ENCODE results near the gene OR6C65. TPM values are rescaled to one million over a fixed set of nuclear protein-coding genes. Genes with fewer than 3 reads are reported as not detected.
"Not testable (repeated sequence)": the region's sequence is repeated elsewhere in the genome, so short reads cannot be mapped to it uniquely, and the experiment has no call there.

OR6C65 gene
- total and polyA plus RNA-seq, 4 donors = not detected

DNA sequence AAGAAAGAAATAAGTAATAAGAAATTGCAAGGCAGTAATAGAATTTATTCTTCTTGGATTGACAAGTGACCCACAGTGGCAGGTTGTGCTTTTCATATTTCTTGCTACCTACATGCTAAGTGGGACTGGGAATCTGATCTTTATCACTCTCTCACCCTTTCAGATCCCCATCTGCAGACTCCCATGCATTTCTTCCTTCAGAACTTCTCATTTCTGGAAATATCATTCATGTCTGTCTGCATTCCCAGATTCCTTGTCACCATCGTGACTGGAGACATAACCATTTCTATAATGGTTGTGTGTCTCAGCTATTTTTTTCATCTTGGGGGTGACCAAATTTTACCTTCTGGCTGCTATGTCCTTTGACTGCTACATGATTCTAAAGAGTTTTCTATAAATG lies 4.0 kb upstream of the OR6C65 start:
- no peak for ATAC-seq (ENCODE audit: insufficient read depth, low FRiP score)
- Histone ChIP-seq H3K27ac (ENCODE audit: low read depth in 1 of 2, low read length in 1 of 2) (no peak overlapping the region), H3K9ac (ENCODE audit: insufficient read depth in 1 of 2, low read length in 2 of 2) (no peak overlapping the region), H3K4me1 (ENCODE audit: control insufficient read depth in 5 of 5, insufficient read depth in 5 of 5, low read length in 5 of 5) (no peaks in the 10 kb centered on the region), H3K36me3 (ENCODE audit: control insufficient read depth in 4 of 4, insufficient read depth in 4 of 4, low read length in 4 of 4) (no peaks in the 10 kb centered on the region), H3K9me3 (ENCODE audit: control insufficient read depth in 4 of 4, insufficient read depth in 3 of 4, low read length in 3 of 4) (peaks cover 0 to 4% (median 0%) of the 10 kb centered on the region in 4 donors), H3K4me3 (no peak overlapping the region), H3K27me3 (ENCODE audit: control insufficient read depth in 3 of 3, insufficient read depth in 3 of 3, low read length in 2 of 3) (peaks cover 0 to 2% (median 0%) of the 10 kb centered on the region in 3 donors)
- no peak for DNase-seq
- TF ChIP-seq, protein P1, sequence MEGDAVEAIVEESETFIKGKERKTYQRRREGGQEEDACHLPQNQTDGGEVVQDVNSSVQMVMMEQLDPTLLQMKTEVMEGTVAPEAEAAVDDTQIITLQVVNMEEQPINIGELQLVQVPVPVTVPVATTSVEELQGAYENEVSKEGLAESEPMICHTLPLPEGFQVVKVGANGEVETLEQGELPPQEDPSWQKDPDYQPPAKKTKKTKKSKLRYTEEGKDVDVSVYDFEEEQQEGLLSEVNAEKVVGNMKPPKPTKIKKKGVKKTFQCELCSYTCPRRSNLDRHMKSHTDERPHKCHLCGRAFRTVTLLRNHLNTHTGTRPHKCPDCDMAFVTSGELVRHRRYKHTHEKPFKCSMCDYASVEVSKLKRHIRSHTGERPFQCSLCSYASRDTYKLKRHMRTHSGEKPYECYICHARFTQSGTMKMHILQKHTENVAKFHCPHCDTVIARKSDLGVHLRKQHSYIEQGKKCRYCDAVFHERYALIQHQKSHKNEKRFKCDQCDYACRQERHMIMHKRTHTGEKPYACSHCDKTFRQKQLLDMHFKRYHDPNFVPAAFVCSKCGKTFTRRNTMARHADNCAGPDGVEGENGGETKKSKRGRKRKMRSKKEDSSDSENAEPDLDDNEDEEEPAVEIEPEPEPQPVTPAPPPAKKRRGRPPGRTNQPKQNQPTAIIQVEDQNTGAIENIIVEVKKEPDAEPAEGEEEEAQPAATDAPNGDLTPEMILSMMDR (IDR thresholded peaks at IDR 0.05; ENCODE audit: control extremely low read depth, extremely low read depth) = no peak
- 85 to 88% methylated on average over 1 of the region's 1 CpG for WGBS, 2 donors

DNA sequence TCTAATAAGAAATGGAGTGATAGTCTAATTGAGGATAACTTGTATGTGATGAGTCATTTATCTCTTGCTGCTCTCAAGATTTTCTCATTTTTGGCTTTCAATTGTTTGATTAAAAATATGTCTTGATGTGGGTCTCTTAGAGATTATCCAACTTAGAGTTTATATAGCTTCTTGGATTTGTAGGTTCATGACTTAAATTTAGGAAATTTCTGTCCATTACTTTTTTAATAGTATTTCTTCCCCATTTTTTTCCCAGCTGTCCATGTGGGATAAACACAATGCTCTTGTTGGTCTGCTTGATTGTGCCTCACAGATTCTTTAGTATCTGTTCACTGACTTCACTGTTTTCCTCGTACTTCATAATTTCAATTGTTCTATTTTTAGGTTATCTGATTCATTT lies 7.5 kb downstream of the OR6C65 start:
- TF ChIP-seq, protein P1 (IDR thresholded peaks at IDR 0.05; ENCODE audit: control extremely low read depth, extremely low read depth) = no peak
- Histone ChIP-seq H3K27me3 (ENCODE audit: control insufficient read depth in 3 of 3, insufficient read depth in 3 of 3, low read length in 2 of 3) (no peaks in the 10 kb centered on the region), H3K27ac (ENCODE audit: low read depth in 1 of 2, low read length in 1 of 2) (no peak overlapping the region), H3K36me3 (ENCODE audit: control insufficient read depth in 4 of 4, insufficient read depth in 4 of 4, low read length in 4 of 4) (no peaks in the 10 kb centered on the region), H3K9ac (ENCODE audit: insufficient read depth in 1 of 2, low read length in 2 of 2) (no peak overlapping the region), H3K9me3 (ENCODE audit: control insufficient read depth in 4 of 4, insufficient read depth in 3 of 4, low read length in 3 of 4) (no peaks in the 10 kb centered on the region), H3K4me1 (ENCODE audit: control insufficient read depth in 5 of 5, insufficient read depth in 5 of 5, low read length in 5 of 5) (no peaks in the 10 kb centered on the region), H3K4me3 (no peak overlapping the region)
- ATAC-seq (ENCODE audit: insufficient read depth, low FRiP score) = no peak
- DNase-seq = no peak
- 73 to 78% methylated on average over 1 of the region's 1 CpG for WGBS, 2 donors

DNA sequence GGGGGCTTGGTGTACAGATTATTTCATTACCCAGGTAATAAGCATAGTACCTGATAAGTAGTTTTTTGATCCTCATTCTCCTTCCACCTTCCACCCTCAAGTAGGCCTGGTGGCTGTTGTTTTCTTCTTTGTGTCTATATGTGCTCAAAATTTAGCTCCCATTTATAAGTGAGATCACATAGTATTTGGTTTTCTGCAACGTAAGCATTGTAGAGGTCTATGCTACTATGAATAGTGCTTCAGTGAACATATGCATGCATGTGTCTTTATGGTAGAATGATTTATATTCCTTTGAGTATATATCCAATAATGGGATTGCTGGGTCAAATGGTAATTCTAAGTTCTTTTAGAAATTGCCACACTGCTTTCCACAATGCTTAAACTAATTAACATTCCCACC lies 8.8 kb downstream of the OR6C65 start:
- not testable (repeated sequence) for DNase-seq; H3K36me3 ChIP-seq (ENCODE audit: control insufficient read depth in 4 of 4, insufficient read depth in 4 of 4, low read length in 4 of 4); H3K9ac ChIP-seq (ENCODE audit: insufficient read depth in 1 of 2, low read length in 2 of 2); H3K4me3 ChIP-seq; ATAC-seq (ENCODE audit: insufficient read depth, low FRiP score); H3K27me3 ChIP-seq (ENCODE audit: control insufficient read depth in 3 of 3, insufficient read depth in 3 of 3, low read length in 2 of 3); H3K4me1 ChIP-seq (ENCODE audit: control insufficient read depth in 5 of 5, insufficient read depth in 5 of 5, low read length in 5 of 5); H3K27ac ChIP-seq (ENCODE audit: low read depth in 1 of 2, low read length in 1 of 2); H3K9me3 ChIP-seq (ENCODE audit: control insufficient read depth in 4 of 4, insufficient read depth in 3 of 4, low read length in 3 of 4)
- WGBS, 2 donors = 91 to 97% methylated on average over 1 of the region's 1 CpG

DNA sequence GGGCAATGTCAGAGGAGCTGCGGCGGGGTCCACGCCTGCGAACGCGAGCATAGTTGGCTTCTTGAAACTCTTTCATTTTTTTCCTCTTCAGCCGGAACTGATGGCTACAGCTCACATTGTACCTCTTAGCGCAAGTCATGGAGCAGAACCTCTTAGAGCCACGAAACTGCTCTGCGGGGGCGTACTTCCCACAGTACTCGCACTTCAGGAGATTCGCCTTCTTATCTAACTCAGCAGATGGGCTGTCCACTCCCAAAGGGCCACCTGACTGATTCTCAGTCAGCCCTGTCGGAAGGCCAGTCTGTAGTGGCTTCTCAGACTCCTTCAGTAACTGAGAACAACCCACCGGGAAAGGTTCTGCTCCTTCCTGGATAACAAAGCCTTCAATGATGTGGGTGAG lies 11.8 kb downstream of the OR6C65 start:
- not testable (repeated sequence) for DNase-seq
- 95% methylated on average over 15 of the region's 15 CpGs for WGBS, 2 donors

DNA sequence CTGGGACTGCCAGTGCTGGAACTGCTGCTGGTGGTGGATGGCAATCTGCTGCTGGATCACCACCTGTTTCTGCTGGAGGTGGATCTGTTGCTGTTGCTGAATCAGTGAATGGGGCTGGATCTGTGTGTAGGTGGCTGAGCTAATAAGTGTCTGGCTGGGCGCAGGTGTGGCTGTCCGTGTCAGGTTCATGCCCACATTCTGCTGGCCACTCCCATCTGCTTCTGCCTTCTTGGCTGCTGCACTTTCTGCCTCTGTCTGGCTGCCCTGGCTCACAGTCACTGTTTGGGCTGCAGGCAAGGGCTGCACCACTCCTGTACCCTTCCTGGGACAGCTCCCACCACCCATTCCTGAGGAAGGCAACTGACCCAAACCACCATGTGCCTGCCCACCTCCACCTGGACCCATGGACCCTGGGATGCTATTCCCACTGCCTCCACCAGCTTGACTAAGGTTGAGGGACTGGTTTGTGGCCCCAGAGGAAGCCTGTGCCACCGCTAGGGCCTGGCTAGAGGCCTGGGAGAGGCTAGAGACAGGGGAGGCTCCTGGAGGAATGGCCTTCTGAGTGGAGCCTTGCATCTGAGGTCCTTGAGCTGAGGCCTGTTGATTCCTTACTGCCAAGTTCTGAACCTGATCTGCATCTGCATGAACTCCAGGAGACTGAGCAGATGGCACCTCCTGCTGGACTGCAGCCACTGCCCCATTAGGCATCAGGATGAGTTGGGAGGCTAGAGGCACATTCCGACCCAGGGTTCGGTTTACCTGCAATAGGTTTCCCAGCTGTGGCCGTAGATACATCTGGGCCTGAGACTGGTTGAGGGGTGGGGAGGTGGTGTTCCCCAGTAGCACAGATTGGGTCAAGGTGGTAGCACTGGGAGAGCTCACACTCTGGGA lies 13.4 kb downstream of the OR6C65 start:
- not testable (repeated sequence) for H3K36me3 ChIP-seq (ENCODE audit: control insufficient read depth in 4 of 4, insufficient read depth in 4 of 4, low read length in 4 of 4); DNase-seq; H3K27me3 ChIP-seq (ENCODE audit: control insufficient read depth in 3 of 3, insufficient read depth in 3 of 3, low read length in 2 of 3); H3K4me1 ChIP-seq (ENCODE audit: control insufficient read depth in 5 of 5, insufficient read depth in 5 of 5, low read length in 5 of 5); ATAC-seq (ENCODE audit: insufficient read depth, low FRiP score); H3K4me3 ChIP-seq; H3K27ac ChIP-seq (ENCODE audit: low read depth in 1 of 2, low read length in 1 of 2); H3K9ac ChIP-seq (ENCODE audit: insufficient read depth in 1 of 2, low read length in 2 of 2); H3K9me3 ChIP-seq (ENCODE audit: control insufficient read depth in 4 of 4, insufficient read depth in 3 of 4, low read length in 3 of 4)
- 86 to 87% methylated on average over 5 of the region's 6 CpGs for WGBS, 2 donors

More for the DNA sequence above, 11.8 kb downstream of the OR6C65 start:
- not testable (repeated sequence) for H3K36me3 ChIP-seq (ENCODE audit: control insufficient read depth in 4 of 4, insufficient read depth in 4 of 4, low read length in 4 of 4); H3K9me3 ChIP-seq (ENCODE audit: control insufficient read depth in 4 of 4, insufficient read depth in 3 of 4, low read length in 3 of 4); H3K4me1 ChIP-seq (ENCODE audit: control insufficient read depth in 5 of 5, insufficient read depth in 5 of 5, low read length in 5 of 5); H3K9ac ChIP-seq (ENCODE audit: insufficient read depth in 1 of 2, low read length in 2 of 2); H3K27me3 ChIP-seq (ENCODE audit: control insufficient read depth in 3 of 3, insufficient read depth in 3 of 3, low read length in 2 of 3); H3K27ac ChIP-seq (ENCODE audit: low read depth in 1 of 2, low read length in 1 of 2); H3K4me3 ChIP-seq; ATAC-seq (ENCODE audit: insufficient read depth, low FRiP score)

DNA sequence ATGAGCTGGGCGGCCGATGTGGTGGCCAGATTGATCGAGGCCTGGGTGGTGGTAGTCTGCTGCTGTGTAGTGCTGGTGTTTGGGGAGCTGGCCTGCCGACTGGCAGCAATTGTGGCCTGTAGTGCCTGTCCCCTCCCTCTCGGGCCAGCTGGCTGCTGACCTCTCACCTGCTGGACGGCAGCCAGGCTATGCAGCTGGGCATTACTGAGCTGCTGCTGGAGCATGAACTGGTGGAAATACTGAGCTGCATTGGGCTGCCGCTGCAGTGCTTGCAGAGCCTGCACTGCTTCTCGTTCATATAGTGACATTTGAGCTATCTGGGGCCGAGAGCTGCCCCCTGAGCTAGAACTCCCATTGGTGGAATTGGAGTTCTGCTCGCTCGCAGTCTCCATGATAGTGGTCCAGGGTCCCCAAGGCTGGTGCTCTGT lies 14.1 kb downstream of the OR6C65 start:
- WGBS, 2 donors = 57 to 70% methylated on average over 10 to 11 of the region's 11 CpGs
- not testable (repeated sequence) for H3K36me3 ChIP-seq (ENCODE audit: control insufficient read depth in 4 of 4, insufficient read depth in 4 of 4, low read length in 4 of 4); H3K4me3 ChIP-seq; H3K9ac ChIP-seq (ENCODE audit: insufficient read depth in 1 of 2, low read length in 2 of 2); H3K4me1 ChIP-seq (ENCODE audit: control insufficient read depth in 5 of 5, insufficient read depth in 5 of 5, low read length in 5 of 5); H3K27me3 ChIP-seq (ENCODE audit: control insufficient read depth in 3 of 3, insufficient read depth in 3 of 3, low read length in 2 of 3); H3K9me3 ChIP-seq (ENCODE audit: control insufficient read depth in 4 of 4, insufficient read depth in 3 of 4, low read length in 3 of 4); H3K27ac ChIP-seq (ENCODE audit: low read depth in 1 of 2, low read length in 1 of 2)
- DNase-seq = peak in 2 of 3 donors; percentile 8 to 20
- peak; percentile 27 for ATAC-seq (ENCODE audit: insufficient read depth, low FRiP score)

DNA sequence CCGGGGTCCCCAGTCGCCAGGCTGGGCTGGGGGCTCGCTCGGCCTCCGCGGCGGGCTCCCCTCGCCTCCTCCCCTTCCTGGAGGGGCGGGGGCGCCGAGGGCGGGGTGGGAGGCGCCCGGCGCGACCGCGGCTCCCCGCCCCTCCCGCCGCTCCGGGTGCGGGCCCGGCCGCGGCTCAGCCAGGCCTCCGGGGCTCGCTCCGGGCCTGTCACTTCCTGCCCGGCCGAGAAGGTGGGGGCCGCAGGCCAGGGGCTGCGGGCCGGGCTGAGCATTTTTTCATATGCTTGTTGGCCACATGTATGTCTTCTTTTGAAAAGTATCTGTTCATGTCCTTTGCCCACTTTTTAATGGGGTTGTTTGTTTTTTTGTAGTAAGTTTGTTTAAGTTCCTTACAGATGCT lies 14.6 kb downstream of the OR6C65 start:
- H3K9me3 ChIP-seq (ENCODE audit: control insufficient read depth in 4 of 4, insufficient read depth in 3 of 4, low read length in 3 of 4); H3K4me3 ChIP-seq; H3K36me3 ChIP-seq (ENCODE audit: control insufficient read depth in 4 of 4, insufficient read depth in 4 of 4, low read length in 4 of 4); H3K27me3 ChIP-seq (ENCODE audit: control insufficient read depth in 3 of 3, insufficient read depth in 3 of 3, low read length in 2 of 3); H3K9ac ChIP-seq (ENCODE audit: insufficient read depth in 1 of 2, low read length in 2 of 2); DNase-seq; H3K4me1 ChIP-seq (ENCODE audit: control insufficient read depth in 5 of 5, insufficient read depth in 5 of 5, low read length in 5 of 5); H3K27ac ChIP-seq (ENCODE audit: low read depth in 1 of 2, low read length in 1 of 2): not testable (repeated sequence)
- peak; percentile 82 for ATAC-seq (ENCODE audit: insufficient read depth, low FRiP score)
- WGBS, 2 donors = 8 to 27% methylated on average over 3 to 11 of the region's 34 CpGs
